ENCODE data around the gene CPNE5.
A peak's percentile ranks its signal among the peaks of the same experiment; 100 is the strongest.

The CPNE5 gene

GRCh38 chr6:36759148-36759759 is 80.0 kb downstream of the CPNE5 start:
- TF ChIP-seq CTCF (conservative IDR thresholded peaks at IDR 0.05; ENCODE audit: low read length) (peak; percentile 97), EZH2phosphoT487 (IDR thresholded peaks at IDR 0.05; ENCODE audit: borderline replicate concordance) (no peak)
- Histone ChIP-seq H4K20me1 (ENCODE audit: insufficient read depth, low read length, poor library complexity, severe bottlenecking) (no peaks in the 10 kb centered on the region), H3K4me2 (ENCODE audit: low read depth, low read length, poor library complexity, severe bottlenecking) (no peak overlapping the region)

GRCh38 chr6:36758516-36759147 is 80.6 kb downstream of the CPNE5 start:
- Histone ChIP-seq H3K4me1 (ENCODE audit: insufficient read depth, low read length, poor library complexity, severe bottlenecking) (peaks cover 6% of the 10 kb centered on the region), H3K9me3 (ENCODE audit: insufficient read depth, low read depth, low read length) (no peaks in the 10 kb centered on the region), H3K4me2 (ENCODE audit: low read depth, low read length, poor library complexity, severe bottlenecking) (no peak overlapping the region), H3K36me3 (ENCODE audit: insufficient read depth, low read length) (no peaks in the 10 kb centered on the region), H4K20me1 (ENCODE audit: insufficient read depth, low read length, poor library complexity, severe bottlenecking) (no peaks in the 10 kb centered on the region), H2AFZ (ENCODE audit: low read length) (no peak overlapping the region), H3K4me3 (ENCODE audit: low read length, poor library complexity, severe bottlenecking) (no peak overlapping the region), H3F3A (ENCODE audit: low read depth) (no peaks in the 10 kb centered on the region), H3K79me2 (ENCODE audit: insufficient read depth, low read length) (no peaks in the 10 kb centered on the region), H3K27me3 (ENCODE audit: insufficient read depth, low read length, poor library complexity, severe bottlenecking) (no peaks in the 10 kb centered on the region), H3K9me2 (replicated peaks; ENCODE audit: low read depth, low read length) (no peaks in the 10 kb centered on the region), H3K9ac (ENCODE audit: low read depth, low read length, poor library complexity, severe bottlenecking) (no peak overlapping the region)
- TF ChIP-seq EZH2phosphoT487 (IDR thresholded peaks at IDR 0.05; ENCODE audit: borderline replicate concordance) (no peak), CTCF (conservative IDR thresholded peaks at IDR 0.05; ENCODE audit: low read length) (no peak)

More at GRCh38 chr6:36759148-36759759, 80.0 kb downstream of the CPNE5 start:
- Histone ChIP-seq H3K4me1 (ENCODE audit: insufficient read depth, low read length, poor library complexity, severe bottlenecking) (peaks cover 3% of the 10 kb centered on the region), H3K9me3 (ENCODE audit: insufficient read depth, low read depth, low read length) (no peaks in the 10 kb centered on the region), H3K79me2 (ENCODE audit: insufficient read depth, low read length) (no peaks in the 10 kb centered on the region), H3K4me3 (ENCODE audit: low read length, poor library complexity, severe bottlenecking) (no peak overlapping the region), H3K36me3 (ENCODE audit: insufficient read depth, low read length) (no peaks in the 10 kb centered on the region), H3K9ac (ENCODE audit: low read depth, low read length, poor library complexity, severe bottlenecking) (no peak overlapping the region), H3K27me3 (ENCODE audit: insufficient read depth, low read length, poor library complexity, severe bottlenecking) (no peaks in the 10 kb centered on the region), H2AFZ (ENCODE audit: low read length) (no peak overlapping the region), H3F3A (ENCODE audit: low read depth) (no peaks in the 10 kb centered on the region), H3K9me2 (replicated peaks; ENCODE audit: low read depth, low read length) (no peaks in the 10 kb centered on the region)

- no peak overlapping the region for H3K9ac ChIP-seq (ENCODE audit: low read depth, low read length, poor library complexity, severe bottlenecking)
- no peaks in the 10 kb centered on the region for H3K9me2 ChIP-seq (replicated peaks; ENCODE audit: low read depth, low read length)
- H3K27me3 ChIP-seq (ENCODE audit: insufficient read depth, low read length, poor library complexity, severe bottlenecking), result no peaks in the 10 kb centered on the region
- H3K36me3 ChIP-seq (ENCODE audit: insufficient read depth, low read length), result no peaks in the 10 kb centered on the region
- no peaks in the 10 kb centered on the region for H3K79me2 ChIP-seq (ENCODE audit: insufficient read depth, low read length)
- peaks cover 8% of the 10 kb centered on the region for H3K4me1 ChIP-seq (ENCODE audit: insufficient read depth, low read length, poor library complexity, severe bottlenecking)
- no peaks in the 10 kb centered on the region for H3F3A ChIP-seq (ENCODE audit: low read depth)
- TF ChIP-seq CTCF (conservative IDR thresholded peaks at IDR 0.05; ENCODE audit: low read length), result no peak
- no peak for TF ChIP-seq EZH2phosphoT487 (IDR thresholded peaks at IDR 0.05; ENCODE audit: borderline replicate concordance)
- no peak overlapping the region for H3K4me2 ChIP-seq (ENCODE audit: low read depth, low read length, poor library complexity, severe bottlenecking)
- no peaks in the 10 kb centered on the region for H3K9me3 ChIP-seq (ENCODE audit: insufficient read depth, low read depth, low read length)
- H2AFZ ChIP-seq (ENCODE audit: low read length), result no peak overlapping the region
- H3K4me3 ChIP-seq (ENCODE audit: low read length, poor library complexity, severe bottlenecking), result no peak overlapping the region
- no peaks in the 10 kb centered on the region for H4K20me1 ChIP-seq (ENCODE audit: insufficient read depth, low read length, poor library complexity, severe bottlenecking)
Observed at GRCh38 chr6:36757943-36758508, 81.2 kb downstream of the CPNE5 start.

All from Loucy (cell line).